ENCODE measurements around the gene EOGT. TPM values are rescaled to one million over a fixed set of nuclear protein-coding genes. Genes with fewer than 3 reads are reported as not detected.

The EOGT gene
- total RNA-seq, 1 donor from 2014 or later: 46.0 TPM

DNA sequence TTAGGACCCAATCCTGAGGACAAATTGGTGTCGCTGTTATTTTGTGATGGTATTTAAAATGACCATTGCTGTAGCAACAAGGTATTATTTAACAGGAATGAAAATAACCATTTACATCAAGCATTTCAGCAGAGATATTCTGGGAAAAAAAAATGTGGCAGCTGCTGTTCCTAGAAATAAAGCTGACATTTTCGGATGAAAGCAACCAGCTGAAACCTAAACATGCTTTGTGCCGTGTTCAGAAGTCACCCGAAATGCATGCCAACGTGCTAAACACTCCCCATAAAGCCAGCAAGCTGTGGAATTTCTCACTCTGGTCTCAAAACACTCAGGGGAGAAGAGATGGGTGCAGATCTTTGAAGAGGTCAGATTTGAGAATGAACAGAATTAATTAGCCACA is 49.6 kb downstream of the EOGT start:
- DNase-seq (ENCODE audit: low read depth): peak; percentile 37

DNA sequence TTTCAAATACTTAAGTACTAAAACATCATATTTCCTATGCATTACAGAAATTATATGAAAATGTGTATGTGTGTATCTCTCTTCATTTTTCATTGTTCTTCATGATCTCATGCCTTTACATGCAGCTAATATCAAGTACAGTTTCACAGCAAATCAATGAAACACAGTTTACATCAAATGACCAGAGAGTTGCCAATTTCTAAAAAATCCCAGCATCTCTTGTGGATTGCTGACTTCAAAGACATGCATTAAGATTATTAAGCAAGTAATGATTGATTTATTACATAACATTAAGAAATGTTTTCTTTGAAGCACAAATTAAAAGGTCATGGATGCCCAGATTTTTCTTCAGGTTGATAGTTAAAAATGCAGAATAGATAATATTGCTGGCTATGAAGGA is 50.1 kb downstream of the EOGT start:
- DNase-seq (ENCODE audit: low read depth): no peak

DNA sequence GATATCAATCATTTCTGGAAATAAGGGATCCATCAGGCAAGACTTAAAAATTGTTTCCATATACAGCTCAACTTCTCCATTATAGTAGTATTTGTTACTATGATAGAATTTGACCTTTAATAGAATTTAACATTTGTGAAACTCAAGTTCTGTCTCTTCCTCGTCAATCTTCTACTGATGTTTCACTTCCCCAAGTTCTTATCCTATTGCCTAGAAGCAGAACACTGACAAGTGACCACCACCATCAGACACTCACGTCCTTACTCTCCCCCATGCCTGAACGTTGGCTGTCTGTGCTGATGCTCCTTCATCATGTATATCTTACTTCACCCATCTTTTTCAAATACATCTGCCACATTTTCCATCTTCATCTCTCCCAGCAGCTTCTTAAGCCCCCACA is 54.6 kb downstream of the EOGT start:
- DNase-seq (ENCODE audit: low read depth): no peak

DNA sequence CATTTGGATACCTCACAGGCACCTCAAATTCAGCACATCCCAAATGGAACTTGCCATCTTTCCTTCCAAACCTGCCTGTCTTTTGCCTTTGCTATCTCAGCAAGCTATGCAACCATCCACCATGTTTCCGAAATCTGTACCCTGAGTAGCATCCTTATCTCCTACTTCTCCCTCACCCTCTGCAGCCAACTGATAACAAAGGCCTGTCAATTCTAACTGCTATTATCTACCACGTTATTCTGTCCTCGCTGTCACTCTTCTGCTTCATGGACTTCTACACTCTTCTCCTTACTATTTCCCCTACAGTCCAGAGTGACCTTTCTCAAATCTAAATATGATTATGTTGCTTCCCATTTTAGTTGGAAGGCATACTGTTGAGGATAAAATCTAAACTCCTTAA is 55.6 kb downstream of the EOGT start:
- no peak for DNase-seq (ENCODE audit: low read depth)

DNA sequence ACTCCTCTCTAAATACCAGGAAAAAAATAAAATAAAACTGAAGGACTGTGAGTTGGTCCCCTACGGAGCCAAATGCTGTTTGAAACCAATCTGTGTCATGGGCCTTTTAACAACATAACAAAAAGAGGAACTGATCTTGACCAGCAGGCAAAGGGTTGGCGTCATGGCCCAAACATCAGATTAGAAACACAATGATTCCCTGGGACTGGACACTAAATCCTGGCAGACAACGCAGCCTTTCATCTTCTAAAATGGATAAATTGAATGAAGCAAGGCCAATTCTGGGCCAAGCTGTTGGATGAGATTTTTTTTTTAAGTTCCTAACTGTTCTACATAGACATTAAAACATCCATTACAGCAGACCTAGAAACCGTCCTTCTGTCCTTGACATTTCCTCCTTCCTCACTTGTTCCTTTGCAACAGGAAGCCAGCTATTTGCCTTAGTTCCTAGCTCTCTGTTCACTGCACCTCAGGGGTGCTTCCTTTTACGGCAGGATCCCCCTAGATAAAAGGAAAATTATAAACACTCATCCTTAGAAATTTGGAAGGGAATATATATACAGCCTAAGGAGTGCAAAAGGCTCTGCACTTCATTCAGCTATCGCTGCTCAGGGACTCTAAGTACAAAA is 59.6 kb downstream of the EOGT start:
- DNase-seq (ENCODE audit: low read depth): no peak

DNA sequence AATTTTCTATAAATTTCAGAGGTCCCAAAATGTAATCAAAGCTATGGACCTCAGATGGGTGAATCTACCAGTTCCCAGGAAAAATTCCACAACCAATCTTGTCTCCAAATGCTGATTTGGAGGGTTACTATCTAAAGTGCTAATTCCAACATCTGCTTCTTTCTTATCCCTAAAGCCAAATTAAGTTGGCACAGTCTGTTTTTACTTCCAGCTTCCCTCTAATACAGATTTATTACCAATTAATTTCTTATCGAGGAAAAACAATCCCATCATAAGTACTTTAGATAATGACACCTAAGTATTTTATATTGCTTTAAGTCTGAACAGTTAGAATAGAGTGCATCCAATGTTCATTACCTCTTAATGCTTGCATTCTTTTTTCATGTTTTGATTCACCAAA is 68.3 kb downstream of the EOGT start:
- DNase-seq (ENCODE audit: low read depth): no peak

DNA sequence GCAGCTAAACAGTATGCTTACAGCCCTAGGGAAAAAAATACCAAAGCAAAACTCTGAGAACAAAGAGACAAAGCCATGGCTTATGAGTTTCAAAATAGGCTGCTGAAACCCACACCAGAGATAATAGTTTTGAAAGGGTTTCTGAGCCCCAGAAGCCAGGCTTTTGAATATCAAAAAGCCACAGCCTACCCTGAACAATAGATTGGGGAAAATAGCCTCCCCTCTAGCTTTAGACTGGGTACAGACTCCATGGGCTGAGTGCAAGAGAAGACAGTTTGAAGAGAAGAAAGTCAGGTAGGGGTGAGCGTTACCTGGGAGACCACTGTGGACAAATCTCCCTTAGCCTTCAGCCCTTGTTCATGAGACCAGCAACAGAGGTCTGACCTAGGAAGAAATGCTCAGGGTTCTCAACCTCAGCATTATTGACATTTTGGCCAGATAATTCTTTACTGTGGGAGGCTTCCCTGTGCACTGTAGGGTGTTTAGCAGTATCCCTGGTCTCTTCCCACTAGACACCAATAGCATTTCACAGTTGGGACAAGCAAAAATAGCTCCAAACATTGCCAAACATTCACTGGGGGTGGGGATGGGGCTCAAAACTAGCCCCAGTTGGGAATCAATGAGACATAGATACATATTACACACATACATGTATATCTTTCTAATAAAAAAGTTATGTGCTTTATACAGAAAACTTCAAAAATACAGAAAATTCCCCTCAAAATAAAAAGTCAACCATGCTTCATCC is 69.6 kb downstream of the EOGT start:
- no peak for DNase-seq (ENCODE audit: low read depth)

DNA sequence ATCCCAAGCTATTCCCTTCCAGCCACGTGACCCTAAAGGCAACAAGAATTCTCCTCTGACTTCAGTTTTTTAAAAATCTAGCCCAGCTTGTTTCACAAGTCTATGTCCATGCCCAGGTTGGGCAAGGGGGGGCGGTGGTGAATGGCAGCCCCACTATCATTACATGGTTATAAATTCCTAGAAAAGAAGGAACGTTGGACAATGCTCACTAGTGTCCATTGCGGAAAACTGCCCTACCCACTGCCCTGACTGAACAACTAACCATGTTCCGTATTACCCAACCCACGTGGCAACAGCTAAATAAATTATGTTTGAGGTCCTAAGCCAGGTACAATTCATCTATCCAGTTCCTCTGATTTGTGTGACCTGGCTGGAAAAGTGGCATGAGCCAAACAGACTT is 72.4 kb downstream of the EOGT start:
- no peak for DNase-seq (ENCODE audit: low read depth)

DNA sequence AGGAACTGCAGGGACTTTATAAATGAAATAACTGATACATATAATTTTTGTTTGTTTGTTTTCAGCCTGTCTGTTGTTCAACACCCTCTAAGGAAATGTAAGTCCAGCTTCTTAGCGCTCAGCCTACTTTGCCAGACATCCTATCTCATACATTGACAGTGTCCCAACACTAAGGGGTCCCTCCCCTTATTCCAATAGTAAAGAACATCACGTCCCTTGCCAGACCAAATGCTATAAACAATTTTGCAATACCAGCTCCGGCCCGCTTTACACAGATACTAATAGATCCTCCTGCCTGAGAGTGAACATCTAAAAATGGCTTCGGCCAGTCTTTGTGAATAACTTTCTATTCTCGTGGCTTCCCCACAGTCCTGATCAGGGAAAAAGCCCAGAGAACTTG is 76.6 kb downstream of the EOGT start:
- no peak for DNase-seq (ENCODE audit: low read depth)

DNA sequence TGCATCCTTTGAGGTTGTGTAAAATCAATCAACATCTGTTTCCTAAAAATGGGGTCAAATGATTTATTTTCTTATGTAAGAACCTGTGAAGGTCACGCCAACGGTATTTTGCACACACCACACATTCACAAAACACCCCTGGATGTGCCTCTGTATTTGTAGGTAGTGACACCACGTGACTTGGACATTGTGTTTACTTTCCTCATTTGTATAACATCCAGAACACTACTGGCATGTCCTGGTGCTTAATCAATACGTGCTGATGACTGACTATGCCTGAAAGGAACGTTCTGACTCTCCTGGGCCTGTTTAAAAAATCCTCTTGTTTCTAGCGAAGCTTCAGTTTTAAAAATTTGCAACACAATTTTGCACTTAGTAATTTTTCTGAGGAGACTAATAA is 77.7 kb downstream of the EOGT start:
- no peak for DNase-seq (ENCODE audit: low read depth)

DNA sequence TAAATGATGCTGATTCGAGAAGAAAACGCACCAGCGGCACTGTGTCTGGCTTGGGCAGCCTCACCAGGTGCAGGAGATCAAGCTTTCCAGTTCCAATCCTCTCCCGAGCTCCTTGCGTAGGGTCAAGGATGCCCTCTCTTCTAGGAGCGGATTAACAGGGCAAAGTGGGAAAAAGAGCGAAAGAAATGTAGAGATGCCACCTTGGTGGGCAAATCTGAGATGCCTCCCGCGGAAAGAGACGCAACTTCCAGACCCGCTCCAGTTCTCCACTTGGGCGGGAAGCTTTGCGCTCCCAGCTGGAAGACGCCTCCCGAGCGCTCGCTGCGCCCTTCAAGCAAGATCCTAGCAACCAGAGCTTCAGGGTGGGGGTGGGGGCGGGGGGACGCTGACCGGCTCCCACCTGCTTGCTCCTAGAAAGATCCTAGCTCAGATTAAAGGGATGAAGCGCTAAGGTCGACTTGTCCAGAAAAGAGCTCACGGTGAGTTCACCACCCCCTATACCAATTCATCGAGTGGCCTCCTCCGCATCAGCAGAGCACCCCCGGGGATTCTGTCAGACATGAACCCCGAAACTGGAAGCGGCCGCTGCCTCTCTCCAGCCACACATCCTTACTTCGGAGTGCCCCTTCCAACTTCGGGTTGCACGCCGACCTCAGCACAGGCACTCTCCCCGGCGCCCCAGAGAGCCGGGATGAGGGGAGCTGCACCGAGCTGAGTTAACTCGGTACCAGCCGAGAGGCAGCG is 81.9 kb downstream of the EOGT start:
- DNase-seq (ENCODE audit: low read depth): no peak

MicroRNA genes within 50 kb of the gene (microRNA counts, 767-probe panel; counts per million panel counts)
- not detected for microRNA hsa-miR-3136-5p

Small RNA genes lying within 50 kb of the gene (microRNA-seq; reads per million reads assigned to microRNA genes)
- gene MIR3136: 1.3 reads per million

Other genes with a start within 250 kb of the EOGT start
- not detected in 2 replicates for gene TAFA4, start 81.1 kb downstream of the EOGT start, total RNA-seq
- gene TMF1, start 38.6 kb upstream of the EOGT start, total RNA-seq: 24.9 and 37.6 TPM in 2 replicates
- 69.4 and 82.5 TPM in 2 replicates for gene UBA3, start 66.7 kb upstream of the EOGT start, total RNA-seq
- 275 and 433 TPM in 2 replicates for gene ARL6IP5, start 71.3 kb upstream of the EOGT start, total RNA-seq
- gene LMOD3, start 108.9 kb upstream of the EOGT start, total RNA-seq: 71.3 and 168 TPM in 2 replicates

Measured in myocyte (in vitro differentiated cells).